Glomerular visceral epithelial cell (primary cell): ENCODE data around the gene TMC3.
"Not testable (repeated sequence)": the region's sequence is repeated elsewhere in the genome, so short reads cannot be mapped to it uniquely, and the experiment has no call there.

Source experiments
- DNase-seq: peaks from one replicate; pipeline ENCODE4 v3.0.0-alpha.2; 2016; ENCODE audit errors: extremely low spot score

TMC3 gene

DNA sequence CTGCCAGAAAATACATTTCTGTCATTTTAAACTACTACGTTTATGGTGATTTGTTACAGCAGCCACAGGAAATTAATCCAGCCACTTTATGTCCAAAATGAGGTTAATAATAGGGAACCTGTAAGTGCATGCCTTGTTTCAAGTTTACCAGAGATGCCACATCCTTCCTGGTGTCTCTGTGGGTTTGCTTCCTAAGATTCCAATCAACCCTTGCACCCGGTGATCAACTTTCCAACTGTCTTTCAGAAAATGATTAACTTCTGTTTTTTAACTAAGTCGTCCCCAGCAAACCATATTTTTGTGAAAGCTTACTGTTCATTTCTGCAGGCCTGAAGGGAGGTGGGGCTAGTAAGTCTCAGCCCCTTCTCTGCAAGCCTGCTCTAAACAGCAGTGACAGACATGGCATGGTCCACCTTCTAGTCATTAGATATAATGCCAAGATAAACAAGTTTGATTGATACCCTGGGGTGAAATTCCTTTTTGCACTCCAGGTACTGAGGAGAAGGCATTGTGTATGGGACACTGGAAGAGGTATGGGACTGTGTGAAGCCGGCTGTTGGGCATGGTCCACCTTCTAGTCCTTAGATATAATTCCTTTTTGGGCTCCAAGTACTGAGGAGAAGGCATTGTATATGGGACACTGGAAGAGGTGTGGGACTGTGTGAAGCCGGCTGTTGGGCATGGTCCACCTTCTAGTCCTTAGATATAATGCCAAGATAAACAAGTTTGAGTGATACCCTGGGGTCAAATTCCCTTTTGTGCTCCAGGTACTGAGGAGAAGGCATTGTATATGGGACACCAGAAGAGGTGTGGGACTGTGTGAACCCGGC is 11.1 kb upstream of the TMC3 start:
- DNase-seq: no peak

DNA sequence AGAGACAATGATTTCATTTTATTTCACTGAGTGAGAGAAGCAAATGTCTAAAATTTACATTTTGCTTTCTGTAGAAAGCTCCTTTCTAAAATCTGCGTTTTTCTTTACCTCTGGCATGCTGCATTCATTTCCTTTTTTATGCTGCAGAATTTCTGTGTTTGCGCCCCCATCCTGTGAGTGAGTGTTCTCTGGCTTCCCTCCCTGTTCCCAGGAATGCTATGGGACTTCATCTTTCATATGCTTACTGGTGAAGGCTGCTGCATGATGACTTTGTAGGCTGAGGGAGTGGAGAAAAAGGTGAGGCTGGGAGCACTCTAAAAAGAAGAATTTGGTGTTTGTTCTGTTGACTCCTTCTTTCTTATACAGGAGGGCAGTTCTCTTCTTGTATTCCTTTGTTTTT is 7.7 kb upstream of the TMC3 start:
- no peak for DNase-seq

DNA sequence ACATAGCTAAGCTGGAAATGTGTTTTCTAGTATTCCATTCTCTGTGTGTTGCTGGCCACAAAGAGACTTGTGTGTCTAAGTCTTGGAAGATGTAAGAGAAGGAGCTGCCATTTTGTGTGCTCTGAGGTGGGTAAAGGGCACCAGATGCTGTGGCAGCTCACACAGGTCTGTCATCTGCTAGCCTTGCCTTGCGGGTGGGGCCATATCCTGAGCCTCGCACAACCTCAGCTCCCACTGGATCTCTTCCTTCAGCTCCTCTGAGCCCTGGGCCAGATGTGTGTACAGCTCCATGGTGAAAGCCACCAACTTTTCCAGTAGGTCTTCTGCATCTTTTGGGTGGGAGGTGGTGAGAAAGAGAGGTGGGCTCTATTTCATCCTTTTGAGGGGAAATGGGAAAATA is 6.7 kb upstream of the TMC3 start:
- no peak for DNase-seq

DNA sequence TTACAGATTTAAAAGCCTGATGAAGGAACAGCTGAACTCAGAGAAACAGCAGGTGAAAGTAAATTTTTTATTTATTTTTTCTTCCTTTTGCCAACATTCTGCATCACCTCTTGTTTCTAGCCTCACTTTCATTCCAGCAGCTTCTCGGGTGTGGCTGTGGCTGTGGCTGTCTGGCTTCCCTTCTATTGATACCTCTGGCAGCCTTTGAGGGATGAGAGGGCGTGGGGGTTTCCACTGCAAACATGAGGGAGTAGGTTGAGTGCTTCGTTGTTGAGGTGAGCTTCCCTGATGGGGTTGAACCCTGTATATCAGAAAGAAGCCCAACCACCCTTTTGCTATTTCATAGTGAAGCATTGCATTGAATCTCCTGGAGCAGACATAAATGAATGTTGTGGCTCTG is 6.2 kb upstream of the TMC3 start:
- DNase-seq: no peak

DNA sequence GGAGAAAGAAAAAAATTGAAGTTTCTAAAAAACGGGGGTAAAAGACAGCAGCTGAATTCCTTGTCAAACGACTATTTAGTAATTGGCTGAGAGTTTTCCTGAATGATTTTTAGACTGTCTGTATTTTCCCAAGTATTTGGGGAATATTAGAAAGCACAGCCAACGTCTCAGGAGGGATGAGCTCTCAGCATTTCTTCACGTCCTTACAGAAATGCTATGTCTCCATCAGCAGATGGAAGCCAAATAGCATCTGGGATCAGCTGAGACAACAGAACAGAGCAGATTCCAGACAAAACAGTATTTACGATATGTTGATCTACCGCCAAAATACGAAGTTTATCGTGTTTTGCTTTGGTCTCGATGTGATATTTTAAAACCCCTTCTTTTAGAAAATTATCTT is 5.3 kb upstream of the TMC3 start:
- DNase-seq: no peak

DNA sequence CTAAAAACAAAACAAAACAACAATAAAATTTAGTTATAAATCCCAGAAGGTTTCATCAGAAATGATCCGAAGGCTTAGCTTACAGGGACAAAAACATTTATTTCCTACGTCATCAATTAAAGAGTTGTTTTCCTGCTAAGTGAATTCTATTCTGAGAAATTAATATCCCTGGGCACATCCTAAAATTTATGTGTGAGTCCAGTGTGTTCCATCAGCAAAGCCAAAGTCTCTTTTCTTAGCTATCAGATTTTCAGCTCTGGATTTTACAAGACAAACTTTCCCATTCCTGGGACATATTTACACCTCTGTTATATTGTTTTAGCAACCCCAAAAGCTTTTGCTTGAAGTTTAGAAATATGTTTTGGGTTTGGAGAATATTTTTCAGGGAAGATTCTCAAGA is 4.4 kb upstream of the TMC3 start:
- DNase-seq: no peak

DNA sequence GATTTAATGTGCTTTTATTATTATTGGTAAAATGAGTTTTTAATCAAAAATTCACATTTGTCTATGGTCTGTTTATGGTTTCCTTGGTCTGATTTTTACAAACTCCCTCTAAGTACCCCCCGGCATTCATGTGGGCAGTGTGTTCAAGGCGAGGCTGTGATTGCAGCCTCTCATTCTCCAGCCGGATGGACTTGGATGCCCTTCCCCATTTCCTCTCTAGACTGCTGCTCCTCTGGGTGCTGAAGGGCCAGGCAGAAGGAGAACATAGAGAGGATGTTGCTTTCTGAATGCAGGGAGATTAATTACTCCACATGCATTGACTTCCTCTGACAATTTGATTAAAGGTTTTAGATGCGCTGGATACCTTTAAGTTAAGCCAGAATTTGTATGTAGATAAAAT is 3.9 kb upstream of the TMC3 start:
- no peak for DNase-seq

DNA sequence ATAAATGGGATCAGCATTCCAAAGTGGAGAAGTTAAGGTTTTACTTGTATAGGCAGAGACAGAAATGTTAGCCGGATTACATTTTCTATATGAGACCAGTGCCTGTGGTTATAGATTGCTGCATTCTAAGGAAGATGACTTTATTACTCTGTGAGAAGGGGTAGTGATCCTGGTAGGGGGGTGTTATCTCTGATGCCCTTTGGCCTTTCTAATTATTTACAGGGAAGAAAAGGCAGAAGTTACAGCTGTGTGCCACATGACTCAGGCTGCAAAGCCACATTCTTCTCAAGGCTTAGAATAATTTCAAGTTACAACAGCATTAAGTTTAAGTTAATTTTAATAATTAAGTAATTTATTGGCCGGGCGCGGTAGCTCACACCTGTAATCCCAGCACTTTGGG is 2.2 kb upstream of the TMC3 start:
- DNase-seq: no peak

DNA sequence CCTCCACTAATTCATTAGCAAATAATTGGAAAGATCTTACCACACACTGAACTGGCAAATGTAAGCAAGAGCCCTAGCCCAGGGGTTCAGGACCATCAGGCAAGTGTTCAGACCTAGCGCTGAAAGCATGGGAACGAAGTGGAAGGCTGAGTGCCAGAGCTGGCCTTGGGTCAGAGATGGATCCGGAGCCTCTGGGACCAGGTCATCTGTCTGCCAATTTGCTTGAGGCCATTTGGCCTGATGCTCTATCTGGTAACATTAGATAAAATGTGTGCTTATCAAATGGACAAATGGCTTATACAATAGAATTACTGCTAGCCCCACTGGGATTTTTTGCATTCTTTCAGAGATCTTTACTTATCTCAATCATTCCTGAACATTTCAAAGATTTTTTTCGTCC is 1.4 kb upstream of the TMC3 start:
- no peak for DNase-seq

DNA sequence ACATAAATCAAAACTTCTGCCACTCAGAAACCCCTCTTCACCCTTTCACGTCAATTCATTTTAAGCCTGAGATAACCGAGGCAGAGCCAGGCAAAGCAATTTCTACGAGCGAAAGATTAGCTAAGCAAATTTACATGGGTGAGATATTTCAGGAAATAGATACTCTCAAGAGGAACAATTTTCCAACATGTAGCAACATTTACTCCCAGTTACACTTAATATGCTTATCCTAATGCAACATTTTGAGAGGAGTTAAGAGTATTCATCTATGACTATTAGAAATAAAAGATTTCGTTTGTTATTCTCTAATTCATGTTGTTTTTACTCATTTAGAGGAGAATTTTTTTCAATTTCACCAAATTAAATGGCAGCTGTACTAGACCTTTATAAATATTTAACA is 837 bp downstream of the TMC3 start:
- no peak for DNase-seq

DNA sequence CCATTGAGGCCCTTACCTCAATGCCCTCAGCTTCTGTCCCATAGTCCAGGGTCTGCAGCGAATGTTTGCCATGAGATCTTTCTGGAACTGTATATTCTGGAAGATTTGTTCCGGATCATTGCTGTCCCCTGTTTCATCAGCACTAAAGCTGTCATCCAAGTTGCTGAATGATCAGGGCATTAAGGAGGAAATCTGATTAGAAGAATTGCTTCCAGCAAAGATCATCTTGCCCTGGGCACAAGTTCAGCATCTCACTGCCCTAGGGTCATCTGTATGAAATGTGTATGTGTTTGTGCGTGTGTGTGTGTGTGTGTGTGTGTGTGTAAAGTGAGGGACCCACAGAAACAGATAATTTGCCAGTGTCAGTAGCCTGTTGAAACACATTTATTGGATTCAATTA is 1.4 kb downstream of the TMC3 start:
- DNase-seq: no peak

DNA sequence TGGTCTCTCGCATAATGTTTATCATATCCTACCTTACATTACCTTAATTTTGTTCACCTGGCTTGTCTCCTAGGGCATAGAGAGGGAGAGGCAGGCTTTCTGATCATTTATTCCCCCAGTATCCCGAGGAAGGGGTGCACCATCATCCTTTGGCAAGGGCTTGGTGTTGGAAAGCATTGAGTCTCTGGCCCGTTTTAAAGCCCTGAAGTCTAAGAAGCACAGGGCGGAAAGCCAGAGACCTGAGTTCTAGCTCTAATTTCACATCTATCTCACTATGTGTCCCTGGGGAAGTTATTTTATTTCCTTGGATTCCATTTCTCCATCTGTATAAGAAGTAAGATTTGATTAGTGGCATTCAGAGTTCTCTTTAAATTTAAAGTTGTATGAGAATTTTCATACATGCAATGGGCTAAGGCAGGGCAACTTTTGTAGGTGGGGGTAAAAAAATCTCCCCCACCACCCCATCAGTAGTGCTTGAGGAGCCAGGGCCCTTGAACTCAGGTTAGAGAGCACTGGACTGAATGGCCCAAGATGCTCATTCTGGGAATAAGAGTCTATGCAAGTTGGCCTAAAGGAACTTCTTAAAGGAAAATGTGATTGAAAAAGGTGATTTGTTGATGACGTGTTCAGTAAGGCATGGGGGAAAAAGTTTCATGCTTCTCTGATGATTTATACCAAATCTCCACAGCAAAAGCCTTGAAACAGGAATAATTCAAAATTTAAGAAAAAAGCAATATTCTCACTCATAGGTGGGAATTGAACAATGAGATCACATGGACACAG is 10.1 kb downstream of the TMC3 start:
- no peak for DNase-seq

DNA sequence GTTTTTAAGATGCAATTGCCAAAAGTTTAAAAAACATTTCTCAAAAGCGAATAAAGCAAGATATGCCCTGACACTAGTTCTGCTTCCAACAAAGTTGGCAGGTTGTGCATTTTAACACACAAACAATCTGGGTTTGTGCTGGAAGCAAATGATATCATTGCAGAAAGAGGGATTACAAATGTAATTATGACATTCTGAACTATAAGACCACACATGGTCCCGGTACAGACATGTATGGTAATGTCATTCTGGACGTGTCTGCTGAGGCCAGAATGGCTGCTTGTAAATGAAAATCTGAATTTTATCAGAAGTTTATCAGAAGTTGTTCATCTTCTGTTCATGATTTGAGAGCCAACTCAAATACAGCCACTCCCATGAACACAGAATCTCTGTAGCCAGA is 10.7 kb downstream of the TMC3 start:
- no peak for DNase-seq

DNA sequence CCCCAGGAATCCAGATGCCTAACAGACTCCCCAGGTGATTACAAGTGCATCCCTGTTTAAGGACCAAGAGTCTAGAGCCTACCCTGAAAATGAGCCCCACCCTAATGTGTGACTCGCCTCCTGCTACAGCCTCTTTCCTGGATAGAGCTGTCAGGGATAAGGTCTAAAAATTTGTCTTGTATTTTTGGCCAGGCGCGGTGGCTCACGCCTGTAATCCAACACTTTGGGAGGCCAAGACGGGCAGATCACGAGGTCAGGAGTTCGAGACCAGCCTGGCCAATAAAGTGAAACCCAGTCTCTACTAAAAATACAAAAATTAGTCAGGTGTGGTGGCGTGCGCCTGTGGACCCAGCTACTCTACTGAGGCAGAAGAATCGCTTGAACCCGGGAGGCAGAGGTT is 11.2 kb downstream of the TMC3 start:
- DNase-seq: no peak

DNA sequence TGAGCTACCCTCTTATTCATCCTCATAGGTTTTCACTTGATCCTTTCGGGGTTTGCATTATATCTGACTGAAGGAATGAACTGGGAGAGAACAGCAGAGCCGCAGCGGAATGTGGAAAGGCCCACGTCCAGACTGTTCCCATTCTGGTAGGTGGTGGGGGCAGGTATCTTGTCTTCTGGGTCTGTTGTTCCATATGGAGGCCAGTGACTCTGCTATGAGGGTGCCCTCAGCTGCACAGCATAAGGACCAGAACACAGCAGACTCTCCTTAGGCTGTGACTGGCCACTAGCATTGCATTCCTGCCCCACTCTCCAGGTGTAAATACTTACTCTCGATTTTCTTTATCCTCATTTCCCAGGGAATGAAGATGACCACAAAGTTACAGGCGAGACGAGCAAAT is 12.1 kb downstream of the TMC3 start:
- DNase-seq: no peak

DNA sequence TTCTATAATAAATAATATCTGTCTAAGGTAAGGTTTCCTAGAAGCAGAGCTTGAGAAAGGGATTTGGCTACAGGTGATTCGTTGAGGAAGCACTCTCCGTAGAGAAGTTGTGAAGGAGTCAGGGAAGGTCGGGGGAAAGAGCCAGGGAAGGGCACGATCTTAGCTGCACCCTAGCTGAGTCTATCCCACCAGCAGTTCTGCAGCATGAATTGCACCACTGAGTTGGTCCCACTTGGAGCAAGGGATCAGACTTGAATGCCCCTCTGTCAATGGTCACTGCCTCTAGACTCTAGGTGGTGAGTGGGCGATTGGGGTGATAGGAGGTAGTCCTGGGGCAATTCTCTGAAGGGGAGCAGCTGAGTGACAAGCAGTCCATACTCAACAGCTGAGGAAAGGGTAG is 13.5 kb downstream of the TMC3 start:
- DNase-seq: no peak

DNA sequence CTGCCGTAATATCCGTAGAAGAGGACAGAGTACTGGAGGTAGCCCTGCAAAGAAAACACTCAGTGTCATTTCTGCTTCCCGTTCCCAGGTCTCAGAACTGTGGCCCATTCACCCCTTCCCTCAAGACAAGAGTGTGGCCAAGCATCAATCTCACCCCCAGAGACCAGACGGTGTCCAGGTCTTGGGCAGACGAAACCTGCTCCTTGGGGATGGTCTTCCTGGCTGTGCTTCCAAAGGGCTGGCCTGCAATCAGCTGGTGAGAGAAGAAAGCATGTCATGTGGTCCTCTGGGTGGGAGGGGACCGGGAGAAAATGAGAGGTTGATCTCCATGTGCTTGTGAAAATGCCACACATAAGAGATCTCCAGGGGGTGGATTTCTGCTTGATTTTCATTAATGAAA is 15.8 kb downstream of the TMC3 start:
- no peak for DNase-seq

DNA sequence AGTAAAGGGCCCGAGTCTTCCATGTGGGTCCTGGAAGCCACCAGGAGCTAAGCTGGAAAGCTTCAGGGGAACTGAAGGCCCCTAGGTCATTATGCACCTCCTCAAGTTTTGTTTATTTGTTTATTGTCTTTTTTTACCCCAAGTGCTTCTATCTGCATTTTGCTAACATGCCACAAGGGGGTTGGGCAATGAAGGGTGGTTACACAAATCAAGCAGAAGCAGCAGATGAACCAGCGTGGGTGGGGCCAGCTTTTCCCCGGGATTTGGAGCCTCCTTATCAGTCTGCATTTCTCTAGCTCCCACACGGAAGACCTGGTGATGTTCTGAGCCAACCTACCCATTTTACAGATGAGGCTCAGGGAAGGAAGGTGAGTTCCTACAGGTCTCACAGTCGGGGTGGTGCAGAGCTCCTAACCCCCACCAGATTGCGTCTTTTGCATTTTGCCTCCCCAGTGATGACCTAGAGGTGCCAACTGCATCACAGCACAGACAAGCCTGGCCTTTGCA is 16.8 kb downstream of the TMC3 start:
- no peak for DNase-seq

DNA sequence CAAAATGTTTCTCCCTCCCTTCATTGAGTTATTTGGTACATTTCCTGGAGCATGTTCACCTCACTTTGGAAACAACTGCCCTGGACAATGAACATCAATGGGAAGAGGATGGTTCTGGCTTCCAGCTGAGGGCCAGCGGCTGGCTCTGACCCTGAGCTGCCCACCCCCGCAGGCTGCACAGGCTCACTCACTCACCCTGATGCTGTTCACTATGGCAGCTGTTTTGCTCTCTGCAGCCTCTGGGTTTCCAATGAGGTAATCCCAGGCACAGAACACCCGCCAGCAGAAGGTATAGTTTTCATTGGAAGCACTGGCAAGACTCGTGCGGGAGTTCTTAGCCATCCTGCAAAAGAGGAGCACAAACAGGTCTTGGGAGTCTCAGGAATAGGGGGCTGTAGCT is 17.8 kb downstream of the TMC3 start:
- no peak for DNase-seq

DNA sequence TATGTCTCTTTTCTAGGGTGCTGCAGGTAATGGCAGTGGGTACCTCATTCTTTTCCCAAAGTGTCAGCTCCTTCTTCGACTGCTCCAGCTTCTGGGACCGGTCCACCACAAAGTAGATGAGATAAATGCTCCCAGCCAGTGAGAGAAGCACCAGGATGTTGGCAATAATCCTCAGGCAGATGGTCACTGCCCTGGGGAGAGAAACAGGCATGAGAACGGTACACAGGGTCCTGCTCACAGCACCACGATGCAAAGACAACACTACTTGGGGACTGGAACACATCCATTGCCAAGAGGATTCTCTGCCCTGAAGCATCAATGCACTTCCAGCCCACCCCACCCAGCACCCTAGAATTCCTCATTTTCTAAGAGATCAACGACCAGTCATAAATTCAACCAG is 22.4 kb downstream of the TMC3 start:
- no peak for DNase-seq

DNA sequence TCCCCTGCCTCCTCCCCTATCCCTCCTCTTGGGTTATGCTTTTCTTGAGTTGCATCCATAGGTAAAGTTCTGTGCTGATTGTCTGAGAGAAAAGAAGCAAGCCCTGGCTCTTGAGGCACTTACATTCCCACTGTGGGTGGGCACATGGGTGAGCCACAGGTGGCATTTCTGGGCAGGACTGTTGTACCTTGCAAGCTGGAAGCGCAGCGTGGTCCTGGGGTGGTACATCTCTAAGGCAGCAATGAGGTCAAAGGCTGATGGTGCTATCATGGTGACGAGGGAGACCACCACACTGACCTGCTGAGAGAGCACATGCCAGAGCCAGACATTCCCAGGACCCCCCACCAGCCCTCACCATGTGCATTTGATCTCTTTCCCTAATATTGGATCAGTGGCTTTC is 24.7 kb downstream of the TMC3 start:
- no peak for DNase-seq

DNA sequence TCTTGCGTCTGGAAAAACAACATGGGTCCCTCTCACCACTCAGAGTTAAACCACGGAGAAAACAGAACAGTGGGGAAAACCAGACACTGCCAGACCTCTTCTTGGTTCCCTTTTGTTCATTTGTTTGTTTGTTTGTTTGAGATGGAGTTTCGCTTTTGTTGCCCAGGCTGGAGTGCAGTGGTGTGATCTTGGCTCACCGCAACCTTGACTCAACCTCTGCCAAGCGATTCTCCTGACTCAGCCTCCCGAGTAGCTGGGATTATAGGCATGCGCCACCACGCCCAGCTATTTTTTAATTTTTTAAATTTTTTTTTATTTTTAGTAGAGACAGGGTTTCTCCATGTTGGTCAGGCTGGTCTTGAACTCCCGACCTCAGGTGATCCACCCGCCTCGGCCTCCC is 25.3 kb downstream of the TMC3 start:
- DNase-seq: not testable (repeated sequence)

DNA sequence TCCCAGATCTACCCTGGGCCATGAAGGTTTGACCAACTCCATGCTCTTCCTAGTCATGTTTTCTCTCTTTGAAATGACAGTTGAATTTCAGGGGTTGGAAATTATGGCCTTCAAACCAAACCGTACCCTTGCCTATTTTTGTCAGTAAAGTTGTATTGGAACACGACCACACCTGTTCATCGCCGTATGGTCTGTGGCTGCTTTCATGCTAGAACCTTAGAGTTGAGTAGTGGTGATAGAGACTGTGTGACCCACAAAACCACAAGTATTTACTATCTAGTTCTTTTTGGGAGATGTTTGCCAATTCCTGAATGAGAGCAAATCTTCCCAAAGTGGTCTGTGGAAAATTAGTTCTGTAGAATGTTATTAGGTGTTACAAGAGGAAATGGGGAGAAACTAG is 26.1 kb downstream of the TMC3 start:
- DNase-seq: no peak
